ENCODE data around the gene NOP16.

The NOP16 gene

GRCh38 chr5:176388444-176389134 lies at the start of gene NOP16, which contains the start of gene HIGD2A:
TSS of gene NOP16 (minus strand) at chr5:176388598. CDS start at chr5:176388539, 59 bp downstream.
TSS of gene HIGD2A (plus strand) at chr5:176388751. CDS start at chr5:176388820, 69 bp downstream.
- DNase-seq (ENCODE audit: low spot score), result peak; percentile 92

- no peak for DNase-seq (ENCODE audit: low spot score)
Observed at GRCh38 chr5:176436656-176437055, 48.3 kb upstream of the NOP16 start.

GRCh38 chr5:176432707-176433106 lies 44.3 kb upstream of the NOP16 start:
- DNase-seq (ENCODE audit: low spot score), result no peak

- no peak for DNase-seq (ENCODE audit: low spot score)
Observed at GRCh38 chr5:176429972-176430371, 41.6 kb upstream of the NOP16 start.

- no peak for DNase-seq (ENCODE audit: low spot score)
Observed at GRCh38 chr5:176427971-176428370, 39.6 kb upstream of the NOP16 start.

- no peak for DNase-seq (ENCODE audit: low spot score)
Observed at GRCh38 chr5:176426876-176427275, 38.5 kb upstream of the NOP16 start.

- DNase-seq (ENCODE audit: low spot score), result no peak
Observed at GRCh38 chr5:176425791-176426190, 37.4 kb upstream of the NOP16 start.

- no peak for DNase-seq (ENCODE audit: low spot score)
Observed at GRCh38 chr5:176425138-176425537, 36.7 kb upstream of the NOP16 start.

GRCh38 chr5:176424181-176424580 lies 35.8 kb upstream of the NOP16 start:
- no peak for DNase-seq (ENCODE audit: low spot score)

GRCh38 chr5:176420972-176421544 lies 32.7 kb upstream of the NOP16 start:
- no peak for DNase-seq (ENCODE audit: low spot score)

GRCh38 chr5:176420086-176420485 lies 31.7 kb upstream of the NOP16 start:
- DNase-seq (ENCODE audit: low spot score), result no peak

- DNase-seq (ENCODE audit: low spot score), result no peak
Observed at GRCh38 chr5:176418251-176418650, 29.9 kb upstream of the NOP16 start.

GRCh38 chr5:176416965-176417364 lies 28.6 kb upstream of the NOP16 start:
- no peak for DNase-seq (ENCODE audit: low spot score)

- DNase-seq (ENCODE audit: low spot score), result peak; percentile 98
Observed at GRCh38 chr5:176415952-176416924, 27.8 kb upstream of the NOP16 start, which contains the start of gene CLTB. TSS of gene CLTB (minus strand) at chr5:176416539. CDS start at chr5:176416363, 176 bp downstream.

- DNase-seq (ENCODE audit: low spot score), result no peak
Observed at GRCh38 chr5:176415240-176415951, 27.0 kb upstream of the NOP16 start.

- no peak for DNase-seq (ENCODE audit: low spot score)
Observed at GRCh38 chr5:176414704-176415103, 26.3 kb upstream of the NOP16 start.

- no peak for DNase-seq (ENCODE audit: low spot score)
Observed at GRCh38 chr5:176413709-176414191, 25.4 kb upstream of the NOP16 start.

GRCh38 chr5:176413255-176413565 lies 24.8 kb upstream of the NOP16 start:
- no peak for DNase-seq (ENCODE audit: low spot score)

GRCh38 chr5:176412517-176413254 lies 24.3 kb upstream of the NOP16 start:
- DNase-seq (ENCODE audit: low spot score), result no peak

- DNase-seq (ENCODE audit: low spot score), result no peak
Observed at GRCh38 chr5:176410486-176411180, 22.2 kb upstream of the NOP16 start.

GRCh38 chr5:176409765-176410164 lies 21.4 kb upstream of the NOP16 start:
- DNase-seq (ENCODE audit: low spot score), result no peak
